H1 (cell line): ENCODE results near the gene SORL1-AS1.

Source experiments
- CTCF ChIA-PET: fragments of 300-600 bp; sonication (Branson Sonifier 250); formaldehyde crosslinking; loops from one replicate; lab custom pipeline; 2021; ENCODE audit not compliant: partially characterized antibody; lab: Charles Lee
- POLR2A ChIA-PET: fragments of 300-600 bp; sonication (Branson Sonifier 250); formaldehyde crosslinking; loops from one replicate; lab custom pipeline; 2021; ENCODE audit warnings: inconsistent platforms; ENCODE audit not compliant: partially characterized antibody; lab: Charles Lee
- DNase-seq, 2 experiments: peaks; one replicate each; pipeline versions ENCODE4 v3.0.0 to v3.0.0-alpha.2; 2010 to 2022; ENCODE audit warnings: low spot score in 2 of 2, low read depth in 1 of 2, mixed read lengths in 1 of 2
- FAIRE-seq: peaks from 2 replicates; lab custom pipeline; 2011; peaks lifted over from hg19 to GRCh38; lab: Jason Lieb, UNC
- H2AFZ ChIP-seq: 2 replicates; pipeline ENCODE4 v1.8.1; 2012; ENCODE audit warnings: low read length, inconsistent platforms
- H2AK5ac ChIP-seq: 2 replicates; pipeline ENCODE4 v1.6.1; 2013; ENCODE audit warnings: low read depth, low read length
- H2BK120ac ChIP-seq: replicated peaks from 2 replicates; pipeline ENCODE3; 2013; ENCODE audit warnings: low read depth, low read length, inconsistent platforms
- H2BK12ac ChIP-seq: 2 replicates; pipeline ENCODE4 v1.6.1; 2013; ENCODE audit warnings: low read depth, low read length
- H2BK15ac ChIP-seq: 2 replicates; pipeline ENCODE4 v1.6.1; 2013; ENCODE audit warnings: low read length
- H2BK20ac ChIP-seq: 2 replicates; pipeline ENCODE4 v1.6.1; 2013; ENCODE audit warnings: low read length
- H2BK5ac ChIP-seq: 2 replicates; pipeline ENCODE4 v1.6.1; 2013; ENCODE audit warnings: low read depth, low read length
- H3K14ac ChIP-seq: 2 replicates; pipeline ENCODE4 v1.6.1; 2013; ENCODE audit warnings: inconsistent platforms; ENCODE audit not compliant: insufficient read length
- H3K18ac ChIP-seq: 2 replicates; pipeline ENCODE4 v1.6.1; 2013; ENCODE audit warnings: low read length; ENCODE audit errors: extremely low read depth
- H3K23ac ChIP-seq: 2 replicates; pipeline ENCODE4 v1.6.1; 2013; ENCODE audit warnings: inconsistent platforms; ENCODE audit not compliant: insufficient read length
- H3K23me2 ChIP-seq: 2 replicates; pipeline ENCODE4 v1.6.1; 2013; ENCODE audit warnings: low read depth, low read length
- H3K27ac ChIP-seq: 2 replicates; pipeline ENCODE4 v1.6.1; 2011; ENCODE audit warnings: low read depth, low read length, inconsistent platforms
- H3K27me3 ChIP-seq, 4 experiments: replicated peaks in 1 of 4; 1 replicate in 1 of 4; 2 replicates in 3 of 4; pipeline versions ENCODE4 v1.6.1 to v1.8.1; 2011 to 2013; ENCODE audit warnings: low read length in 3 of 4, mild to moderate bottlenecking in 3 of 4, inconsistent platforms in 2 of 4, mixed read lengths in 2 of 4, moderate library complexity in 1 of 4; ENCODE audit not compliant: control insufficient read depth in 3 of 4, insufficient read depth in 3 of 4; ENCODE audit errors: extremely low read depth in 1 of 4
- H3K36me3 ChIP-seq, 4 experiments: 2 replicates each; pipeline versions ENCODE4 v1.6.1 to v1.8.1; 2011 to 2013; ENCODE audit warnings: mild to moderate bottlenecking in 4 of 4, low read length in 3 of 4, moderate library complexity in 2 of 4, control low read depth in 1 of 4, inconsistent platforms in 1 of 4; ENCODE audit not compliant: insufficient read depth in 4 of 4, control insufficient read depth in 2 of 4
- H3K4ac ChIP-seq: replicated peaks from 2 replicates; pipeline ENCODE3; 2013; ENCODE audit warnings: low read length, low read depth, mixed read lengths, inconsistent platforms; ENCODE audit not compliant: insufficient read length
- H3K4me1 ChIP-seq, 4 experiments: replicated peaks in 1 of 4; 1 replicate in 1 of 4; 2 replicates in 3 of 4; pipeline versions ENCODE4 v1.6.1 to v1.8.1; 2011 to 2013; ENCODE audit warnings: low read length in 3 of 4, inconsistent platforms in 2 of 4, mixed read lengths in 1 of 4; ENCODE audit not compliant: insufficient read depth in 4 of 4, control insufficient read depth in 3 of 4
- H3K4me2 ChIP-seq, 2 experiments: 2 replicates each; pipeline versions ENCODE4 v1.6.1 to v1.8.1; 2011 to 2013; ENCODE audit warnings: low read depth in 2 of 2, low read length in 2 of 2, control low read depth in 1 of 2, inconsistent platforms in 1 of 2, mild to moderate bottlenecking in 1 of 2; ENCODE audit not compliant: insufficient read depth in 1 of 2
- H3K4me3 ChIP-seq, 4 experiments: fragments of 200-600, 300-600 bp in 1 of 4; sonication (generic), shearing (Covaris generic), sonication (Bioruptor Twin) in 1 of 4; 2 replicates each; pipeline versions ENCODE4 v1.5.1 to v1.8.1; 2011 to 2016; ENCODE audit warnings: low read length in 4 of 4, low read depth in 3 of 4, control low read depth in 2 of 4, inconsistent platforms in 2 of 4, mild to moderate bottlenecking in 2 of 4, mixed read lengths in 1 of 4, moderate library complexity in 1 of 4; ENCODE audit not compliant: insufficient read depth in 2 of 4; ENCODE audit errors: extremely low read depth in 1 of 4
- H3K56ac ChIP-seq: replicated peaks from 2 replicates; pipeline ENCODE3; 2013; ENCODE audit warnings: low read depth, mild to moderate bottlenecking, mixed read lengths, low read length, inconsistent platforms; ENCODE audit not compliant: insufficient read length
- H3K79me1 ChIP-seq: 2 replicates; pipeline ENCODE4 v1.6.1; 2013; ENCODE audit warnings: low read depth, low read length, control low read depth
- H3K79me2 ChIP-seq, 2 experiments: 2 replicates each; pipeline versions ENCODE4 v1.6.1 to v1.8.1; 2012 to 2013; ENCODE audit warnings: low read length in 2 of 2, mild to moderate bottlenecking in 2 of 2, inconsistent platforms in 1 of 2; ENCODE audit not compliant: insufficient read depth in 2 of 2, control insufficient read depth in 1 of 2
- H3K9ac ChIP-seq, 4 experiments: replicated peaks in 1 of 4; 1 replicate in 1 of 4; 2 replicates in 3 of 4; pipeline versions ENCODE4 v1.6.1 to v1.8.1; 2011 to 2013; ENCODE audit warnings: low read depth in 3 of 4, low read length in 3 of 4, control low read depth in 2 of 4, mild to moderate bottlenecking in 2 of 4, moderate library complexity in 2 of 4, inconsistent platforms in 1 of 4; ENCODE audit errors: extremely low read depth in 1 of 4
- H3K9me3 ChIP-seq, 2 experiments: 2 replicates each; pipeline versions ENCODE4 v1.6.1 to v1.8.1; 2012 to 2013; ENCODE audit warnings: mild to moderate bottlenecking in 2 of 2, moderate library complexity in 2 of 2, control low read depth in 1 of 2, inconsistent platforms in 1 of 2, low read depth in 1 of 2, low read length in 1 of 2, mixed read lengths in 1 of 2; ENCODE audit not compliant: insufficient read depth in 2 of 2
- H4K20me1 ChIP-seq, 2 experiments: replicated peaks in 1 of 2; 2 replicates each; pipeline versions ENCODE3 to v1.8.1; 2011 to 2013; ENCODE audit warnings: inconsistent platforms in 2 of 2, low read length in 2 of 2, mild to moderate bottlenecking in 1 of 2; ENCODE audit not compliant: insufficient read depth in 2 of 2, control insufficient read depth in 1 of 2
- H4K5ac ChIP-seq: 2 replicates; pipeline ENCODE4 v1.6.1; 2013; ENCODE audit warnings: low read length, low read depth, mixed read lengths, inconsistent platforms; ENCODE audit not compliant: insufficient read length
- H4K8ac ChIP-seq: 2 replicates; pipeline ENCODE4 v1.8.0; 2013; ENCODE audit warnings: mild to moderate bottlenecking, moderate library complexity, low read length, inconsistent platforms; ENCODE audit not compliant: insufficient read depth; ENCODE audit errors: extremely low read depth
- H4K91ac ChIP-seq: replicated peaks from 2 replicates; pipeline ENCODE3; 2013; ENCODE audit warnings: low read length, mixed read lengths, inconsistent platforms; ENCODE audit not compliant: insufficient read length
- GABPA ChIP-seq: IDR thresholded peaks from 2 replicates; pipeline ENCODE4 v1.6.1; 2011; ENCODE audit warnings: mild to moderate bottlenecking, low read length, moderate library complexity, borderline replicate concordance; ENCODE audit not compliant: insufficient read depth
- KDM4A ChIP-seq: IDR thresholded peaks from one replicate; pipeline ENCODE4 v1.7.1; 2012; ENCODE audit warnings: low read depth, mild to moderate bottlenecking, moderate library complexity, low read length, inconsistent platforms; ENCODE audit not compliant: severe bottlenecking
- MAFK ChIP-seq: IDR thresholded peaks from 2 replicates; pipeline ENCODE4 v1.6.1; 2012; ENCODE audit warnings: low read depth, mild to moderate bottlenecking, improper control_type of control experiment, low read length
- RFX5 ChIP-seq: IDR thresholded peaks from 2 replicates; pipeline ENCODE4 v1.6.1; 2011; ENCODE audit warnings: low read depth, low read length, improper control_type of control experiment, borderline replicate concordance
- SIRT6 ChIP-seq: IDR thresholded peaks from one replicate; pipeline ENCODE4 v1.7.1; 2012; ENCODE audit warnings: low read length, inconsistent platforms
- TAF1 ChIP-seq: IDR thresholded peaks from 2 replicates; pipeline ENCODE4 v1.6.1; 2011; ENCODE audit warnings: mild to moderate bottlenecking, low read depth, low read length
- YY1 ChIP-seq: IDR thresholded peaks from 2 replicates; pipeline ENCODE4 v1.6.1; 2011; ENCODE audit warnings: low read depth, mild to moderate bottlenecking, low read length
- WGBS, 2 experiments: shearing (Covaris generic) in 1 of 2; methylation state at CpG; one replicate each; pipeline versions ENCODE4 v1.1.6 to v1.1.7; 2013 to 2015; ENCODE audit warnings: low lambda C conversion rate in 2 of 2, mixed read lengths in 2 of 2, inconsistent platforms in 1 of 2, low coverage in 1 of 2, missing lambda C conversion rate in 1 of 2; ENCODE audit not compliant: insufficient replicate concordance in 2 of 2, insufficient coverage in 1 of 2, insufficient read length in 1 of 2; ENCODE audit errors: extremely low coverage in 1 of 2, missing lambda C conversion rate in 1 of 2; 5-methylcytosine and 5-hydroxymethylcytosine counted together
- TF ChIP-seq, protein P1 (sequence below): IDR thresholded peaks from 2 replicates; pipeline ENCODE4 v1.6.1; 2011; ENCODE audit warnings: low read length, improper control_type of control experiment

The SORL1-AS1 gene

DNA sequence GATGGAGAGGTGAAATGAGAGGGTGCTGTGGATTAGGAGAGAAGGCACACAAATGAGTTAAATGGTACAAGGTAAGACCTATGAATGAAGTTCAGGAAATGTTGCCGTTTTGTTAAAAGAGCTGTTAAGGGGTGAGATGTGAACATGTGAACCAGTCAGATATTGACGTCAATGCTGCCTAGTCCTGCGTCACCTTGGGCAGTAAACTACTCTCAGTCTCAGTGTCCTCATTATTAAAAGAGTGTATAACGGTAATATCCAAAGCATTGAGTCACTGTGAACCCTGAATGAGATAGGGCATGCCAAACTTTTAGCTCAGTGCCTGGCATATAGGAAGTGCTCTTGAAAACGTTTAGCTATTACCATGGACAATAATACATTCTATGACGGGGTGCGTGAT lies 32.4 kb upstream of the SORL1-AS1 start:
- H3K36me3 ChIP-seq = peaks cover 2 to 27% (median 16%) of the 10 kb centered on the region in 4 experiments; a peak in 7 of 8 replicates
- H2BK20ac ChIP-seq = no peak overlapping the region
- 0 out of 2 replicates have a peak overlapping the region, but pooled peaks have one; percentile 5 for H3K27ac ChIP-seq
- no peak overlapping the region for H4K91ac ChIP-seq
- H3K23ac ChIP-seq = no peak overlapping the region
- DNase-seq = no peak
- H3K14ac ChIP-seq = no peak overlapping the region
- H3K23me2 ChIP-seq = no peaks in the 10 kb centered on the region
- no peak overlapping the region for H4K5ac ChIP-seq
- H3K4me1 ChIP-seq = peaks cover 0 to 8% (median 8%) of the 10 kb centered on the region in 4 experiments; a peak in 4 of 7 replicates
- no peak overlapping the region for H3K9ac ChIP-seq
- H2BK120ac ChIP-seq = no peak overlapping the region
- H4K20me1 ChIP-seq = no peaks in the 10 kb centered on the region
- H2AFZ ChIP-seq = no peak overlapping the region
- H3K56ac ChIP-seq = no peak overlapping the region
- H3K79me2 ChIP-seq = peaks cover 0 to 27% of the 10 kb centered on the region in 2 experiments; a peak in 2 of 4 replicates
- no peak overlapping the region for H3K4me2 ChIP-seq
- H3K4me3 ChIP-seq = no peak overlapping the region
- H4K8ac ChIP-seq = no peak overlapping the region
- ChIA-PET CTCF (no interaction called here), POLR2A (interaction anchor here (1.3 kb wide), 1 partner anchor 8 kb away, joined by 3 read pairs; no protein-coding TSS in a partner anchor)
- no peak overlapping the region for H2AK5ac ChIP-seq
- no peak overlapping the region for H3K4ac ChIP-seq
- H3K18ac ChIP-seq = no peak overlapping the region
- no peaks in the 10 kb centered on the region for H3K27me3 ChIP-seq
- H3K79me1 ChIP-seq = peaks cover 15% of the 10 kb centered on the region
- H2BK5ac ChIP-seq = no peak overlapping the region
- H3K9me3 ChIP-seq = no peaks in the 10 kb centered on the region
- no peak overlapping the region for H2BK15ac ChIP-seq
- FAIRE-seq = no peak
- no peak overlapping the region for H2BK12ac ChIP-seq
- WGBS, 2 experiments = 91% methylated on average over 7 of the region's 7 CpGs; no CpG with 5 or more reads in 1 of the 2 experiments
- TF ChIP-seq, protein P1, sequence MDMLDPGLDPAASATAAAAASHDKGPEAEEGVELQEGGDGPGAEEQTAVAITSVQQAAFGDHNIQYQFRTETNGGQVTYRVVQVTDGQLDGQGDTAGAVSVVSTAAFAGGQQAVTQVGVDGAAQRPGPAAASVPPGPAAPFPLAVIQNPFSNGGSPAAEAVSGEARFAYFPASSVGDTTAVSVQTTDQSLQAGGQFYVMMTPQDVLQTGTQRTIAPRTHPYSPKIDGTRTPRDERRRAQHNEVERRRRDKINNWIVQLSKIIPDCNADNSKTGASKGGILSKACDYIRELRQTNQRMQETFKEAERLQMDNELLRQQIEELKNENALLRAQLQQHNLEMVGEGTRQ = no peak
- TF ChIP-seq KDM4A (no peak), SIRT6 (no peak), TAF1 (no peak), YY1 (no peak), MAFK (no peak), GABPA (no peak), RFX5 (no peak)
